Sciatic nerve (tissue), 2 donors: ENCODE data around the gene PTPRG. TPM values are rescaled to one million over a fixed set of nuclear protein-coding genes. Genes with fewer than 3 reads are reported as not detected.

ENCODE experiments used
- ATAC-seq: fragments of 200-7000 bp; cut with Tn5 transposase; one replicate; pipeline ENCODE4 v1.9.1; 2020; ENCODE audit warnings: mild to moderate bottlenecking, moderate library complexity
- DNase-seq: peaks from one replicate; pipeline ENCODE4 v3.0.0-alpha.2; 2020; ENCODE audit warnings: low spot score
- intact Hi-C: fragments of 100-400 bp; cut with DNase I; formaldehyde crosslinking; loops from one replicate; pipeline ENCODE4 v1.14.2; 2022
- total RNA-seq: library from RNA; stranded (reverse); fragmentation: NEBNext Ultra II Directional; extraction: Animal tissue kit (Norgen Biotek cat#: 25700); gene quantifications from one replicate; pipeline ENCODE4 v1.2.1, GENCODE V29; 2021
- donor health status: DM: no; HTN: no; CAD: no.
- donor health status: DM: no; HTN: no; CAD: no.

Gene PTPRG
- total RNA-seq, 1 donor from 2014 or later, result 67.7 TPM

DNA sequence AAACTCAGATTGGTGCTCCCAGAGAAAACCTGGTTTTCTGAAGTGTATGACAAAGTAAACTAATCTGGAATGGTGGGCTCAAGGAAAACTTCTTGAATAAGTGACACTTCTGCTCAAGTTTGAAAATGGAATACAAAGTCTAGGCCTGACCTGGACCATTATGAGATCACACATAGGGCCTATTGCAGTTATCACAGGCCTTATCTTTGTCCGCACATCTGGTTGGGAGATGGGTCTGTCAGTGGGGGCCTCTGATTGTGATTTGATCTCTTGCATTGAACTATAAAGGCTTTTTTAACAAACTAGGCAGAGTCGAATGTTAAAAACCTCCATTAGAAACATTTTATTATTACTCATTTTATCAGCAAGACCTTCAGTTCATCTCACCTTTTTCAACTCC, 405.6 kb downstream of the PTPRG start:
- intact Hi-C loops, result no loop called here
- DNase-seq, result no peak
- no peak for ATAC-seq

- intact Hi-C loops, result no loop called here
- DNase-seq, result no peak
- ATAC-seq, result no peak
Observed at GRCh38 chr3:61967937-61968336, 406.6 kb downstream of the PTPRG start.

GRCh38 chr3:61974662-61975061, 413.3 kb downstream of the PTPRG start:
- no peak for DNase-seq
- intact Hi-C loops, result no loop called here
- no peak for ATAC-seq

DNA sequence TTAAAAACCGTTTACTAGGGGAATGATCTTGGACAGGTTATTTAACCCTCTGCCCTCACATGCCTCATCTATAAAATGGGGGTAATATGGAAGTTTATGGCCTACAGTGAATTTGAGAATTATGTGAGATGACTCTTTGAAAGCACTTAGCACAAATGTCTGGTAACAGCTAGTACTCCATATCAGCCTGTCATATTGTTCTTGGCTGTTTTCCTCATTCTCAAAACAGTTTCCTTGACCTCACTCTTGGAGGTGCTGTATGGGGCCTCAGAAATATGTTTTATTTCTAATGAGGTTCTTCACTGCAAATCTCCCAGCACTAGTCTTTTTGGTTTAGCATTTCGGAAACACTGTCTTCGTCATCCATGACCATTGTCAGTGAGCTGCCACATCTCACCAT, 413.8 kb downstream of the PTPRG start:
- DNase-seq (no peak), ATAC-seq (no peak)
- intact Hi-C loops, result no loop called here

DNA sequence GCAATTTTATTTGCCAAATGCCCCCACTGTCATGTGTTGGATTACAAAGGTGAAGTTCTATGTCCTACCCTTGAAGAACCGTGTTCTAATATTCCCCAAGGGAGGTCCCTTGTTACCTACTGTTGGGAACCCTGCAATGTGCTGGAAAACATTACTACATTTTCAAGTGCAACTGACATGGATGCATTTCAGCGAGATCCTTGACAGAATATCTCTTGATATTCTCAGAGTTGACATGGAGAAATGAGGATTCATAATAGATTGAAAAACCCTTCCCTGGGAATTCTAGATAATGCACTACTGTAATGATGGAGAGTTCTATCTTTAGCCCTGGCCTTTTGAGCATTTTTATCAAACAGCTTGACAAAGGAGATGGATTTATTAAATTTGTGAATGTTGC, 414.6 kb downstream of the PTPRG start:
- DNase-seq (no peak), ATAC-seq (no peak)
- intact Hi-C loops, result no loop called here

DNA sequence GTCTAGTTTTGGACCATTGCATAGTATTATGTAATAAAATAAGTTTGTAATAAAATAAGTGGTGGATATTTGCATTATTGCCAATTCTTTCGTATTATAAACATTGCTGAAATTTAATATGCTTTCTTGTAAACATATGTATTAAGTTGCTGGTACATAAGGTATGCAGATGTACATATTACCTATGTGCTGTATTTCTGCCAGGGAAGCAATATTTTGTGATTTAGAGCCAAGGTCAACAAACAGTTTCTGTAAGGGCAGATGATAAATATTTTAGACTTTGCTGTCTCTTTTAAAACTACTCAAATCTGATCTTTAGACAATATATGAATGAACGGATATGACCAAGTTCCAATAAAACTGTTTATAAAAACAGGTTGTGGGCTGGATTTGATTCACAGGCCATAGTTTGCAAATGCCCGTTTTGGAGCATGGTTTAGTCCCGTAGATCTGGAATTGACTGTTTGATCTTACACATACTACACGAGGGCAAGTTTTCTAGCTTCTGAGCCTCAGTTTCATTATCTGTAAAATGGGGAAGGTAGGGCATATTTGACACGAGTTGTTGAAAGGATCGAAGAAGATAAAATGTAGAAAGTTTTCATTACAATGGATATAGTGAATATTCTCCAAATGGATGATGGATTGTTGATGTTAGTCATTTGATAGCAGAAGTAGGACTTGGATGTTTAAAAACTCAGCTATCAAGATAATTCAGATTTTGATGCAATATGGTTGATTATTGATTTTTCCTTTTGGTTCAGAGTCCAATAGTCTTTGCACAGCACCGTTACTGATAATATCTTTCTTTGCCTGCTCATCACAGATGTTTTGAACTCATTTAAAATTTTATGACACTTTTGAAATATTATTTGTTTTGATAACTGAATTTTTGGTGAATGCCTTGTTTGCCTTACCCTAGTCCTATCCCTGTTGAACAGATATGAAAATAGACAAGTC, 417.4 kb downstream of the PTPRG start:
- no peak for DNase-seq
- intact Hi-C loops, result no loop called here
- ATAC-seq, result no peak

GRCh38 chr3:61979638-61980037, 418.3 kb downstream of the PTPRG start:
- intact Hi-C loops, result no loop called here
- ATAC-seq (no peak), DNase-seq (no peak)

GRCh38 chr3:61980041-61980440, 418.7 kb downstream of the PTPRG start:
- intact Hi-C loops, result no loop called here
- ATAC-seq (no peak), DNase-seq (no peak)

DNA sequence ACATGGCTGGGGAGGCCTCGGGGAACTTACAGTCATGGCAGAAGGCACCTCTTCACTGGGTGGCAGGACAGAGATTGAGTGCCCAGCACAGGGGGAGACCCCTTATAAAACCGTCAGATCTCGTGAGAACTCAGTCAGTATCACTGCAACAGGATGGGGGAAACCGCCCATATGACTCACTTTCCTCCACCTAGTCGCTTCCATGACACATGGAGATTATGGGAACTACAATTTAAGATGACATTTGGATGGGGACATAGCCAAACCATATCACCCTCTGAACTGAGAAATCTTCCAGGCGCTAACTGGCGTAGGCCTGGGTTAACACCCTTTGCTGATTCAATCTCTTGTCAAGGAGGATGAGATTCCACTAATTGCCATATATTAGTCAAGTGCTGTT, 419.7 kb downstream of the PTPRG start:
- DNase-seq, result no peak
- ATAC-seq, result no peak
- intact Hi-C loops, result no loop called here

DNA sequence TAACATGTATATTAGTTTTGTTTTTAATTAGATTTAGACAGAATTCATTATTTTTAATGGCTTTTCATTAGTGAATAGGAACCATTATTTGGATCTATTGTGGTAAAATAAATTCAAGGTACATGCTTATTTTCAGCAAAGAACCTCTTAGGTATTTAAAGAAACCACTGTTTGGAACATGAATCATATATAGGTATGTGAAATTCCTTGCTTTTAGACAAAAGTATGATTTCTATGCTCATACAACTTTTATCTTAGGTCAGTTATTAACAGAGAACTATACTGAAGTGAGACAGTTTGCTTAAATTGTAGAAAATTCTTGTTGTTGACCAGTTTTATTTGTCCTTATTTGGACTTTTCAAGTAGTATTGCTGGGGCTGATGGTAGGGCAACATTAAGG, 422.1 kb downstream of the PTPRG start:
- intact Hi-C loops, result no loop called here
- no peak for DNase-seq
- no peak for ATAC-seq

GRCh38 chr3:61985020-61985419, 423.6 kb downstream of the PTPRG start:
- intact Hi-C loops, result no loop called here
- ATAC-seq (no peak), DNase-seq (no peak)

- intact Hi-C loops, result no loop called here
- no peak for ATAC-seq
- no peak for DNase-seq
Observed at GRCh38 chr3:61986473-61986872, 425.1 kb downstream of the PTPRG start.

DNA sequence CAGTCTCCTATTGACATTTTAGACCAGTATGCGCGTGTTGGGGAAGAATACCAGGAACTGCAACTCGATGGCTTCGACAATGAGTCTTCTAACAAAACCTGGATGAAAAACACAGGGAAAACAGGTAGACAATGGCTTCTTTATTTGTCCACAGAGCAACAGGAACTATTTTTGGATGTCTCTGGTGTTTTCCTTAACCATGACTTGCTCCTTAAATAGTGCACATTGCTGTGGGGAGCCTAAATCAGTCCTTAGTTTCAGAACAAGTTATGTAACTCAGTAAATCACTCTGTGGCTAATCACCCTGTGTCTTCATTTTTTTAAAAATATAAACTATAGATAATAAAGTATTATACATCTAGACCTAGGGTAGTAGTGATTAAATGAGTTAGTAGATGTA, 428.3 kb downstream of the PTPRG start:
- intact Hi-C loops, result no loop called here
- no peak for ATAC-seq
- no peak for DNase-seq

GRCh38 chr3:61990327-61991027, 429.1 kb downstream of the PTPRG start:
- intact Hi-C loops, result no loop called here
- DNase-seq (no peak), ATAC-seq (no peak)

DNA sequence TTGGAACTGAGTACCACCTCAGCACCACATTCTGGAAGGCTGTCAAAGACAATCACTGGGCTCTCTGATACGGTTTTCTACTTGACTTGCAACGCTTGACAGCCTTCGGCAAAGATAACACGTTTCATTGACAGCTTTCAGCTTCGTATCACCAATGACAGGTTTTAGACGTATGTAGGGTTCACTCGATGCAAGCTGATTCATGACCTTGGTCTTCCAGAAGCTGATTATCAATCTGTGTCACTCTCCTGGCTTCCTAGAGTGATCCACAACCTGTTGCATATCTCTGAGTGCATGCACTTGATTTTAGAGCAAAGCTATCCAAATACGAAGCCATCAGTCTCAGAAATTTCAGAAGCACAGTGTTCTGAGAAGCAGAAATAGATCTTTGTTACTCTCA, 430.3 kb downstream of the PTPRG start:
- intact Hi-C loops, result no loop called here
- no peak for DNase-seq
- ATAC-seq, result no peak

- intact Hi-C loops, result no loop called here
- ATAC-seq (no peak), DNase-seq (no peak)
Observed at GRCh38 chr3:61996366-61996765, 435.0 kb downstream of the PTPRG start.

DNA sequence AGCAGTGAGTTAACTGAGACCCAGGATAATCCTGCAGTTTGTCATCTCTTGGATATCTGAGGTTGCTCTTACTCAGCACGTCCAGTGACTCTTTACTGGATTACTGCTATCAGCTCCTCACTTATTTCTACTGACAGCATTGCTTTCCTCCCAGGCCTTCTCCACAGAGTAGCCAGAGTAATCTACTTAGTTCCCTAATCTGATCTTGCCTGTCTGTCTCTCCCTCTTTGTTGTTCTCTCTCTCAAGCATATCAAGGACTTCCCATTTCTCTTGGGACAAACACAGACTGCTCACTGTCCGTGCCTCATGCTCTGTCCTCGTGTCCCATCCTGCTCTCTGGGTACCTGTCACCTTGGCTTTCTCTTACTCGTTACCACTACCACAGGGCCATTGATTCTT, 435.7 kb downstream of the PTPRG start:
- ATAC-seq (peak; percentile 41), DNase-seq (no peak)
- intact Hi-C loops, result no loop called here

DNA sequence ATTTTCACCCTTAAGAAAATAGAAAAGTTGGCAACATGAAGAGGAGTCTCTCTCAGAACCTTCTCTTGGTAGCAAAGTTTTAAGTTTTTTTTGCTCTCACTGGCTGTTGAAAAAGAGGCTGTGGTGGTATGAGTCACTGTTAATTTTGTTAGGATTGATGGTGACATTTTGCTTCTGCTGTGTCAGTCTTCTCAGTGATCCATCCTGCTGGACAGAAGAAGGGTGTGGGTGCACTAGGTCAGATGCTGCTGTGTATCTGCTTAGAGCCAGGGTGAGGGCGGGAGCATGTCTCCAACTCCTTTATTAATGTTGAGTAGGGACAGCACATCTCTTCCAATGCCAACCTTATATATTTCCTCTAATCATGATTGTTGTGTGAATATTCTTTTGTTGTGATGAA, 442.5 kb downstream of the PTPRG start:
- intact Hi-C loops, result no loop called here
- no peak for ATAC-seq

GRCh38 chr3:62007036-62007435, 445.7 kb downstream of the PTPRG start:
- intact Hi-C loops, result no loop called here

More for the DNA sequence above, 442.5 kb downstream of the PTPRG start:
- DNase-seq, result no peak

GRCh38 chr3:62010989-62011388, 449.6 kb downstream of the PTPRG start:
- intact Hi-C loops, result no loop called here
- DNase-seq (no peak), ATAC-seq (no peak)

More at GRCh38 chr3:62007036-62007435, 445.7 kb downstream of the PTPRG start:
- DNase-seq (no peak), ATAC-seq (no peak)
